HG02840 (cell line): ENCODE measurements around the gene SYT7.
"Not testable (repeated sequence)": the region's sequence is repeated elsewhere in the genome, so short reads cannot be mapped to it uniquely, and the experiment has no call there.

Experiments used
- ATAC-seq: cut with Tn5 transposase; IDR thresholded peaks from one replicate; pipeline ENCODE4 v1.9.1; 2021; ENCODE audit warnings: mild to moderate bottlenecking, moderate library complexity, moderate number of reproducible peaks; ENCODE audit not compliant: unreplicated experiment, low FRiP score

Gene SYT7

GRCh38 chr11:61484541-61484940 is 96.3 kb downstream of the SYT7 start:
- ATAC-seq: no peak

- ATAC-seq: no peak
Observed at GRCh38 chr11:61482513-61482912, 98.4 kb downstream of the SYT7 start.

DNA sequence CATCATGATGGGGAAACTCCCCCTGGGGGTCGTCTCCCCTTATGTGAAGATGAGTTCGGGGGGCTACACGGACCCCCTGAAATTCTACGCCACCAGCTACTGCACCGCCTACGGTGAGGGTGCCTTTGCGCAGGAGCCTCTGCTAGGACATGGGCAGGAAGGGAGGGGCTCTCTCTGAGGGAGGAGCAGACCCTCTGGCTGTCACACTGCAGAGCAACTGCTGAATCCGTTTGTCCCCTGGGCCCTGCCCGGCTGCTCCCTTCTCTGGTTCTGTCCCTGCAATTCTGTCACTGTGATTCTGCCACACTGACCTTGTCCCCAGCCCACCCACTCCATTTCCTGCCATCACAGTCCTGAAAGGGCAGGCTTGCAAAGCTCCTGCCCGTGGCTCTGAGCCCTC is 99.1 kb downstream of the SYT7 start:
- ATAC-seq: no peak

GRCh38 chr11:61480994-61481335 is 99.9 kb downstream of the SYT7 start:
- ATAC-seq: no peak

- no peak for ATAC-seq
Observed at GRCh38 chr11:61480261-61480993, 100.4 kb downstream of the SYT7 start.

GRCh38 chr11:61479360-61480058 is 101.4 kb downstream of the SYT7 start:
- ATAC-seq: not testable (repeated sequence)

DNA sequence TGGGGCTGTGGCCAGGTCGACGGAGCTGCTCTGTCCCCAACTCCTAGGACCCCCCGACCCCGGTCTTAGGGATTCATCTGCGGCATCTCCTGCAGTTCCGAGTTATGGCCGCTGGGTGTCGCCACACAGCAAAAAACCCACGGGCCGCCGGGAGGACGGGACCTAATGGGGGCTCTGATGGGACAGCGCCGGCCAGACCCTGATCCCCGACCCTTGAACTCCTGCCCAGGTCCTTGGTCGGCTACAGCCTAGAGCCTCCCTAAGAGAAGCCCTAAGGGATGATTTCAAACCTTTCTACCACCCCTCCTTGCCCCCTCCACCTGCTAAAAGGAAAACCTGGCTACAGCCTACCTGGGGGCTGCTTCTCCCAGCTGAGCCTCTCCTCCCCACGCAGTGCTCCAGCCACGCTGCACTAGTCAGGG is 103.1 kb downstream of the SYT7 start:
- ATAC-seq: no peak

GRCh38 chr11:61477126-61477525 is 103.8 kb downstream of the SYT7 start:
- ATAC-seq: no peak

- ATAC-seq: no peak
Observed at GRCh38 chr11:61476371-61476770, 104.5 kb downstream of the SYT7 start.

DNA sequence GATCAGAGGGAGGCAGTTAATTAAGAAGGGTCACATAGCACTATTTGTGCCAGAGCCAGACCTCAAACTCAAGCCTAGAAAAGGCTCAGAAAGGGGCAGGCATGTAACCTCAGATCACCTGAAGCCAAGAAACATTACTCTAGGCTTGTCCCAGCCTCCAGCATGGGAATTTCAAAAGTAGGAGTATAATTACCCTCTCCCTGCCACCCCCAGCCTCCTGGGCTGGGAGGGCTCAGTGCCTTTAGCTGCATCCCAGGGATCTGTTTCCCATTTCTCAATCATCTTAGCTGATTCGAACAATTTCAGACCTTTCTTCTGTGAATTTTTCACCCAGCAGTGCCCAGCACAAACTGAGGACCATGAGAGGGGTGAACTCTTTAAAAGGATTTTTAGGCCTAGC is 105.4 kb downstream of the SYT7 start:
- ATAC-seq: no peak

- no peak for ATAC-seq
Observed at GRCh38 chr11:61474013-61474643, 106.7 kb downstream of the SYT7 start.

DNA sequence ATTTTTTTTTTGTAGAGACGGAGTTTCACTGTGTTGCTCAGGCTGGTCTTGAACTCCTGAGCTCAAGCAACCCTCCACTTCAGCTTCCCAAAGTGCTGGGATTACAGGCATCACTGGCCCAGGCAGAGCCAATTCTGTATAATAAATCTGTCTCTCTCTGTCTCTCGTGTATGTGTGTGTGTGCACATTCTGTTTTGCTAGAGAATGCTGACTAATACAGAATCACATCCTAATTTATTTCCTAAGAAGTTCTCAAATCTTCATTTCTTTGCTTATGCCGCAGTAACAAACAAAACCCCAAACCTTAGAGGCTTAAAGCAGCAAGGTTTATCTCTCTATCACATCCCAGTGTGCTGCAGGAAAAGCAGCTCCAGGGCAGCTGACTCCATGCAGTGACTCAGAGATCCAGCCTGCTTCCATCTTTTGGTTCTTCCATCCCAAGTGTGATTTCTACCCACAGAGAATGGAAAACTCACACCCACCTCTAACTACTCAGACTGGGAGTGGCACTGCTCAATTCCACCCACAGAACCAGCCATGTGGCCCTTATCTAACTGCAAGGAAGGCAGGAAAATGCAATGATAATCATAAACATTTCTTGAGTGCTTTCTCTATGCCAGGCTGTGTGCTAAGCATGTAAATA is 107.4 kb downstream of the SYT7 start:
- ATAC-seq: no peak

DNA sequence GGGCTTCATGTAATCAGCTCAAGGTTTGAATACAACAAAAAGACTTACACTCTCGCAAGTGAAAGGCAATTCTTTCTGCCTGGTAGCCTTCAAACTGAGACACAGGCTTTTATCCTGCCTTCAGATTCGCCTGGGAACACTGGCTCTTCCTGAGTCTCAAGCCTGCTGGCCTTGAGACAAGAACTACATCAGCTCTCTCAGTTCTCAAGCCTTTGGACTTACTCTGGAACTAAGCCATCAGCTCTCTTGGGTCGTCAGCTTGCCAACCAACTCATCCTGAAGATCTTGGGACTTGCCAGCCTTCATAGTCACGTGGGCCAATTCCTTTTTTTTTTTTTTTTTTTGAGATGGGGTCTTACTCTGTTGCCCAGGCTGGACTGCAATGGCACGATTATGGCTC is 108.0 kb downstream of the SYT7 start:
- ATAC-seq: no peak

DNA sequence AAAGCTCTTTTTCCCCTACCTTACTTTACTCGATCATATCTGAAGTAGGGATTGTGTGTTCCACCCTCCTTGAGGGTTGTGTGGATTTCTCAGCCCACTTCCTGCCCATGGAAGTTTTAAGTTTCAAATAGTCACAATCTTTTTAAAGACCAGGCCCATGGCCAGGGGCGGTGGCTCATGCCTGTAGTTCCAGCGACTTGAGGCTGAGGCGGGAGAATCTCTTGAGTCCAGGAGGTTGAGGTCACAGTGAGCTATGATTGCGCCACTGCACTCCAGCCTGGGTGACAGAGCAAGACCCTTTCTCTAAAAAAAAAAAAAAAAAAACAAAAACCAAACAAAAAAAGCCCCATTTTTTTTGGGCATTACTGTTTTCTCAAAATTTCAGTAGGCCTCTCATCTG is 108.6 kb downstream of the SYT7 start:
- no peak for ATAC-seq

DNA sequence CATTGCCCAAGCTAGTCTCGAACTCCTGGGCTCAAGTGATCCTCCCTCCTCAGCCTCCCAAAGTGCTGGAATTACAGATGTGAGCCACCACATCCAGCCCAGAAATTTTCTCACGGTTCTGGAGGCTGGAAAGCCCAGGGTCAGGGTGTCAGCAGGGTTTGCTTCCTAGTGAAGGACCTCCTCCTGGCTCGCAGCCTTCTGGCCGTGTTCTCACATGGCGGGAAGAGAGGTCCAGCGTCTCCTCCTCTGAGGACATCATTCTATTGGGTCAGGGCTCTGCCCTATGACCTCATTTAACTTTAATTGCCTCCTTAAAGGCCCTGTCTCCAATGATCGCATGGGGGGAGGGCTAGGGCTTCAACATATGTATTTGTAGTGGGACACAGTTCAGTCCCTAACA is 112.9 kb downstream of the SYT7 start:
- no peak for ATAC-seq

DNA sequence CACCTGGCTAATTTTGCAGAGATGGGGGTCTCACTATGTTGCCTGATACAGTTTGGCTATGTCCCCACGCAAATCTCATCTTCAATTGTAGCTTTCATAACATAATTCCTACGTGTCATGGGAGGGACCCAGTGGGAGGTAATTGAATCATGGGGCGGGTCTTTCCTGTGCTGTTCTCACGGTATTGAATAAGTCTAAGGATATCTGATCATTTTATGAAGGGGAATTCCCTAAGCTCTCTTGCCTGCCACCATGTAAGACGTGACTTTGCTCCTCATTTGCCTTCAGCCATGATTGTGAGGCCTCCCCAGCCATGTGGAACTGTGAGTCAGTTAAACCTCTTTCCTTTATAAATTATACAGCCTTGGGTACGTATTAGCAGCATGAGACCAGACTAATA is 113.3 kb downstream of the SYT7 start:
- ATAC-seq: not testable (repeated sequence)
